Coronary artery (tissue), 2 donors: ENCODE results near the gene STARD3NL.
"Not testable (repeated sequence)": the region's sequence is repeated elsewhere in the genome, so short reads cannot be mapped to it uniquely, and the experiment has no call there.

Experiments
- DNase-seq: peaks from one replicate; pipeline ENCODE4 v3.0.0-alpha.2; 2017; ENCODE audit warnings: low spot score
- H3K27ac ChIP-seq, 2 donors: fragments of 200-600 bp; sonication (generic); one replicate each; pipeline ENCODE4 v1.5.1; 2016 to 2019
- H3K4me3 ChIP-seq: fragments of 200-600 bp; sonication (generic); 2 replicates; pipeline ENCODE4 v1.5.1; 2016; ENCODE audit warnings: mild to moderate bottlenecking, moderate library complexity
- CTCF ChIP-seq: fragments of 200-600 bp; sonication (generic); IDR thresholded peaks from one replicate; pipeline ENCODE4 v1.5.1; 2019; ENCODE audit warnings: antibody characterized with exemption

Gene STARD3NL

GRCh38 chr7:38235606-38236005 lies 57.6 kb downstream of the STARD3NL start:
- Histone ChIP-seq H3K4me3 (no peak overlapping the region), H3K27ac (no peak overlapping the region)
- DNase-seq, result no peak
- no peak for TF ChIP-seq CTCF

- not testable (repeated sequence) for H3K27ac ChIP-seq, DNase-seq, H3K4me3 ChIP-seq
Measured at GRCh38 chr7:38239129-38239528, 61.1 kb downstream of the STARD3NL start.

- TF ChIP-seq CTCF, result no peak
Measured at GRCh38 chr7:38241071-38241470, 63.0 kb downstream of the STARD3NL start.

GRCh38 chr7:38242814-38243213 lies 64.8 kb downstream of the STARD3NL start:
- no peak for DNase-seq
- no peak overlapping the region for H3K27ac ChIP-seq
- H3K4me3 ChIP-seq, result no peak overlapping the region
- TF ChIP-seq CTCF, result no peak

More at GRCh38 chr7:38241071-38241470, 63.0 kb downstream of the STARD3NL start:
- H3K4me3 ChIP-seq, result no peak overlapping the region
- no peak for DNase-seq
- H3K27ac ChIP-seq, result no peak overlapping the region

- not testable (repeated sequence) for H3K27ac ChIP-seq, H3K4me3 ChIP-seq
Measured at GRCh38 chr7:38243345-38243744, 65.3 kb downstream of the STARD3NL start.

GRCh38 chr7:38244516-38244915 lies 66.5 kb downstream of the STARD3NL start:
- Histone ChIP-seq H3K4me3 (no peak overlapping the region), H3K27ac (no peak overlapping the region)
- no peak for TF ChIP-seq CTCF
- DNase-seq, result no peak

More at GRCh38 chr7:38243345-38243744, 65.3 kb downstream of the STARD3NL start:
- DNase-seq, result not testable (repeated sequence)

GRCh38 chr7:38245409-38245977 lies 67.4 kb downstream of the STARD3NL start:
- H3K4me3 ChIP-seq, result no peak overlapping the region
- no peak for TF ChIP-seq CTCF
- no peak for DNase-seq
- H3K27ac ChIP-seq, result no peak overlapping the region

GRCh38 chr7:38248069-38248567 lies 70.1 kb downstream of the STARD3NL start:
- Histone ChIP-seq H3K27ac (no peak overlapping the region), H3K4me3 (no peak overlapping the region)
- TF ChIP-seq CTCF, result no peak
- DNase-seq, result no peak

- not testable (repeated sequence) for H3K27ac ChIP-seq, DNase-seq, H3K4me3 ChIP-seq
Measured at GRCh38 chr7:38249849-38250248, 71.8 kb downstream of the STARD3NL start.
